D721Med (cell line): ENCODE data around the gene MFN1.
A peak's percentile ranks its signal among the peaks of the same experiment; 100 is the strongest.

Source experiments
- DNase-seq: peaks from one replicate; pipeline ENCODE4 v3.0.0; 2011; ENCODE audit warnings: low spot score; ENCODE audit not compliant: insufficient read length
- FAIRE-seq: peaks from 2 replicates; lab custom pipeline; 2011; peaks lifted over from hg19 to GRCh38; lab: Jason Lieb, UNC
- CTCF ChIP-seq: IDR thresholded peaks from 2 replicates; pipeline ENCODE4 v1.5.1; 2012; ENCODE audit warnings: mild to moderate bottlenecking, control low read depth; ENCODE audit not compliant: insufficient read depth; ENCODE audit errors: missing control alignments

Gene MFN1

DNA sequence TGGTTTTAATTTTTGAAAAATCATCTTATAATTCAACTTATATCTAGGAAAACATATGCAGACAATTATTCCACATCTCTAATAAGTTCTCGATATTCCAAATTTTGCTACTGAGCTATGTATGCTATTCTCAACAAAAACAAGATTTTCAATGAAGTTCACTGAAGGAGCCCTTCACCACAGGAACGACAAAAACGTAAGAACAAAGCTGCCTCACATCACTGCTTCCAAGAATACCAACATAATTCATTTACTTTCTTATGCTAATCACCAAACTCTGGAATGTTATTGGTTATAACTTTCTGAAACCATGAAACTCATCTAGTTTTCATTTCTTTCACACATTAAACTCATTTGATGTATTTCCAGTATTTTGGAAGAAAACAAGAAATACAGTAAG lies 54.1 kb downstream of the MFN1 start:
- no peak for TF ChIP-seq CTCF
- FAIRE-seq (peak; percentile 11), DNase-seq (no peak)

- no peak for TF ChIP-seq CTCF
- no peak for DNase-seq
- FAIRE-seq = no peak
Measured at GRCh38 chr3:179402963-179403362, 55.5 kb downstream of the MFN1 start.

DNA sequence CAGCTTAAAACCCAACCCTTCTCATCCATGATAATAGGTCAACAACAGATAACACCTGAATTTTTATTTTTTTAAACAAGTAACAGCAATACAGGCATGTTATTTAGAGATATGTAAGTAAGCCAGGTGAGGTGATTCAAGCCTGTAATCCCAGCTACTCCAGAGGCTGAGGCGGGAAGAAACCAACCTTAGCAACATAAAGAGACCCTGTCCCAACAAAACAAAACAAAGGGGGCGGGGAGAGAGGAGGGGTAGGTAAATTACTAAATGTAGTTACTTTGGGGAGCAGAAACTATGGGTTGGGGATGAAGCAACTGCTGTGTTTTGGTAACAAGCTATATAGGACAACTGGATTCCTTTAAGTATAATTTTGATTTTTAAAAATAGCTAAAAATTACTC lies 56.8 kb downstream of the MFN1 start:
- no peak for TF ChIP-seq CTCF
- DNase-seq (no peak), FAIRE-seq (no peak)

GRCh38 chr3:179410331-179410730 lies 62.8 kb downstream of the MFN1 start:
- DNase-seq (no peak), FAIRE-seq (peak; percentile 16)
- no peak for TF ChIP-seq CTCF

DNA sequence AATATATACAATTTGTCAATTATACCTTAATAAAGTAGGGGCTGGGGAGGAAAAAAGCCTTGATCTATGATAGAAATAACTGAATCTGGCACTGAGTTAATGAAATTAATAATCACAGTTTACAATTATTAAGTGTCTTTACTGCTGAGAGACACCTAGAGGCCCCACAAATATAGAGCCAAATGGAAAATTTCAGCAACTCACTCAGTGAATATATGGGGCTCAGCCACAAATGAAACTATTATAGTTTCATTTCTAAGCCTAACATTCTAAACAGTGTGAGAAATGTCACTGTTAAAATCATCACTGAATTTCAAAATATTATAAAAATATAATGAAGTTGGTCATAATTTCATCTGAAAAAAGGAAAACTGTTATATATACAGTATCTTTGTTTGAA lies 63.5 kb downstream of the MFN1 start:
- no peak for TF ChIP-seq CTCF
- FAIRE-seq (no peak), DNase-seq (no peak)

GRCh38 chr3:179414804-179415203 lies 67.3 kb downstream of the MFN1 start:
- DNase-seq (no peak), FAIRE-seq (no peak)
- no peak for TF ChIP-seq CTCF

GRCh38 chr3:179415377-179415776 lies 67.9 kb downstream of the MFN1 start:
- no peak for TF ChIP-seq CTCF
- no peak for FAIRE-seq
- no peak for DNase-seq
